CD4-positive, CD25-positive, alpha-beta regulatory T cell (primary cell): ENCODE measurements around the gene MVK. TPM values are rescaled to one million over a fixed set of nuclear protein-coding genes. Genes with fewer than 3 reads are reported as not detected.

Experiments used
- ATAC-seq, 2 donors: fragments of 150-1000 bp; cut with Tn5 transposase; one replicate each; pipeline ENCODE4 v1.10.0; 2021; ENCODE audit warnings: low read depth in 2 of 2, moderate number of reproducible peaks in 2 of 2, moderate library complexity in 1 of 2
- DNase-seq, 3 donors: peaks; one replicate each; pipeline versions ENCODE4 v3.0.0 to v3.0.0-alpha.2; 2012 to 2022; ENCODE audit warnings: mixed read lengths in 1 of 3
- H3K27ac ChIP-seq: one replicate; pipeline ENCODE4 v1.7.0; 2013; ENCODE audit warnings: mild to moderate bottlenecking, low read length; ENCODE audit not compliant: insufficient read depth, poor library complexity, severe bottlenecking
- H3K27me3 ChIP-seq: one replicate; pipeline ENCODE4 v1.7.0; 2013; ENCODE audit warnings: low read length; ENCODE audit not compliant: control insufficient read depth, insufficient read depth
- H3K36me3 ChIP-seq: one replicate; pipeline ENCODE4 v1.7.0; 2013; ENCODE audit warnings: mild to moderate bottlenecking, low read length, moderate library complexity; ENCODE audit not compliant: control insufficient read depth, insufficient read depth
- H3K4me1 ChIP-seq: 2 replicates; pipeline ENCODE4 v1.7.0; 2013; ENCODE audit warnings: mild to moderate bottlenecking, low read length; ENCODE audit not compliant: insufficient read depth, control insufficient read depth, poor library complexity, severe bottlenecking
- H3K4me3 ChIP-seq: one replicate; pipeline ENCODE4 v1.7.0; 2013; ENCODE audit warnings: low read depth, mild to moderate bottlenecking, low read length, moderate library complexity
- H3K9me3 ChIP-seq, 2 experiments: 1 replicate in 1 of 2; 2 replicates in 1 of 2; pipeline ENCODE4 v1.7.0; 2013; ENCODE audit warnings: low read length in 2 of 2, mild to moderate bottlenecking in 1 of 2, moderate library complexity in 1 of 2; ENCODE audit not compliant: control insufficient read depth in 2 of 2
- H3K27ac Mint-ChIP-seq, 3 donors: one replicate each; pipeline ENCODE4 v1.8.0; 2020 to 2022; ENCODE audit warnings: mild to moderate bottlenecking in 3 of 3, mixed read lengths in 3 of 3, moderate library complexity in 2 of 3
- H3K27me3 Mint-ChIP-seq: one replicate; pipeline ENCODE4 v1.8.0; 2022; ENCODE audit warnings: mild to moderate bottlenecking, mixed read lengths
- H3K36me3 Mint-ChIP-seq: one replicate; pipeline ENCODE4 v1.8.0; 2020; ENCODE audit warnings: mixed read lengths
- H3K4me1 Mint-ChIP-seq, 4 donors: one replicate each; pipeline ENCODE4 v1.8.0; 2020 to 2022; ENCODE audit warnings: mixed read lengths in 4 of 4, mild to moderate bottlenecking in 1 of 4
- H3K4me3 Mint-ChIP-seq, 4 donors: one replicate each; pipeline ENCODE4 v1.8.0; 2020 to 2022; ENCODE audit warnings: mild to moderate bottlenecking in 4 of 4, mixed read lengths in 4 of 4, moderate library complexity in 3 of 4
- H3K9me3 Mint-ChIP-seq, 7 donors: one replicate each; pipeline ENCODE4 v1.8.0; 2020 to 2022; ENCODE audit warnings: mixed read lengths in 7 of 7, mild to moderate bottlenecking in 3 of 7, moderate library complexity in 2 of 7
- polyA plus RNA-seq, 4 donors: library from polyadenylated mRNA; unstranded; fragments of 300-500 nt; fragmentation: Illumina TruSeq; gene quantifications; one replicate each; pipeline ENCODE4 v1.2.3, GENCODE V29; 2021
- total RNA-seq: library from RNA; stranded (reverse); gene quantifications from one replicate; pipeline ENCODE4 v1.2.3, GENCODE V29; 2022

Gene MVK
- total and polyA plus RNA-seq, 5 donors from 2014 or later, result 2.2 to 16.2 (median 3.8) TPM

- H3K36me3 ChIP-seq, result peaks cover 15% of the 10 kb centered on the region
Observed at GRCh38 chr12:109588461-109589239, 15.1 kb downstream of the MVK start.

DNA sequence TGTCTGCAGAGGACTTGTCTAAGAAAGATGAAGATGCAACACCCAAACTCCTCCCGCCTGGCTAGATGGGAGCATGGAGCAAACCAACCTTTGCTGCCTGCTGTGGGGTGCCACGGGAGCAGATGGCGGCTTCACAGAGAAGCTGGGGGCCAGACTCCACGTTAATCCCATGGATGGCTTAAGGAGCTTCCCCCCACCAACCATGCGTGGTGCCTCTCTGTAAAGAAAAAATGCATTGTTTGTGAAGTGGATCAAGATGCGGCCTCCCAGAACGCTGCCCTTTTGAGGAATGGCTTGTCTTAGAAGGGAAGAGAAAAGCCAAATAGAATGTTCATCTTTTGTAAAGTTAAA lies 15.6 kb downstream of the MVK start:
- Histone ChIP-seq H3K4me1 (no peaks in the 10 kb centered on the region), H3K27me3 (no peaks in the 10 kb centered on the region), H3K27ac (no peak overlapping the region), H3K9me3 (no peaks in the 10 kb centered on the region), H3K4me3 (no peak overlapping the region), H3K36me3 (peaks cover 13% of the 10 kb centered on the region)
- no peak overlapping the region for H3K4me3 Mint-ChIP-seq
- H3K9me3 Mint-ChIP-seq, result no peaks in the 10 kb centered on the region
- H3K27ac Mint-ChIP-seq, result no peak overlapping the region
- no peaks in the 10 kb centered on the region for H3K27me3 Mint-ChIP-seq
- H3K4me1 Mint-ChIP-seq, result peaks cover 0 to under 1% (median 0%) of the 10 kb centered on the region in 4 donors
- no peak for ATAC-seq
- H3K36me3 Mint-ChIP-seq, result peaks cover 11% of the 10 kb centered on the region
- DNase-seq, result no peak

More at GRCh38 chr12:109588461-109589239, 15.1 kb downstream of the MVK start:
- Mint-ChIP-seq H3K27ac (no peak overlapping the region), H3K27me3 (no peaks in the 10 kb centered on the region), H3K4me3 (no peak overlapping the region), H3K36me3 (peaks cover 12% of the 10 kb centered on the region), H3K9me3 (no peaks in the 10 kb centered on the region), H3K4me1 (no peaks in the 10 kb centered on the region)
- ATAC-seq (no peak), DNase-seq (no peak)
- no peak overlapping the region for H3K4me3 ChIP-seq
- H3K9me3 ChIP-seq, result no peaks in the 10 kb centered on the region
- no peaks in the 10 kb centered on the region for H3K27me3 ChIP-seq
- no peaks in the 10 kb centered on the region for H3K4me1 ChIP-seq
- no peak overlapping the region for H3K27ac ChIP-seq

DNA sequence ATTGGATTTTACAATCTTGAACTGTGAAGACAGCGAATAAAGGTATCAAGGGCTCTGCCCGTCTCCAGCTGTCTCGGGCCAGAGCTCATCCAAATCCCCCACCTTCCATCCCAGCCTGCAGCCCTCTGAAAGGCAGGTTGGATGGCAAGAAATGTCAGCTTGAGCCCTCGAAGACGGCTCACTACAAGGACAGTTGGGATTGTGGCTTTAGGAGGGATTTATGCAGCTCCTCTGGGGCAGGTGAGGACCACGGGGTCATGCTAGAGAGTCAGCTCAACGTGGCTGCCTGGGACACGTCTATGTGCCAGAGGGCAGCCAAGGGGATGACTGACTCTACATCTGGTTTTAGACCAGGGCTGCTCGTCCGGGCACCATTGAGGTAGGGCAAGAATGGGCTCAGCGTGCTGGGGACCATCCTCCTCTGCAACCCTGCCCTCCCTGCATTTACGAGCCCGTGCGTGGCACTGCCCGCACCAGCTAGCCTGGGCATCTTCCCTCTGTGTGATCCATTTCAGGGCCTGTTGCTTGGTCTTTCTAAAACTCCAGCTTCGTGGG lies 16.2 kb downstream of the MVK start:
- H3K27ac ChIP-seq, result no peak overlapping the region
- Mint-ChIP-seq H3K4me1 (peaks cover 0 to 6% (median 3%) of the 10 kb centered on the region in 4 donors), H3K4me3 (no peak overlapping the region), H3K27ac (no peak overlapping the region), H3K27me3 (no peaks in the 10 kb centered on the region), H3K9me3 (no peaks in the 10 kb centered on the region), H3K36me3 (peaks cover 11% of the 10 kb centered on the region)
- H3K4me1 ChIP-seq, result peaks cover under 1% of the 10 kb centered on the region
- no peaks in the 10 kb centered on the region for H3K27me3 ChIP-seq
- no peak for ATAC-seq
- H3K4me3 ChIP-seq, result no peak overlapping the region
- no peak for DNase-seq
- H3K9me3 ChIP-seq, result no peaks in the 10 kb centered on the region
- peaks cover 13% of the 10 kb centered on the region for H3K36me3 ChIP-seq

DNA sequence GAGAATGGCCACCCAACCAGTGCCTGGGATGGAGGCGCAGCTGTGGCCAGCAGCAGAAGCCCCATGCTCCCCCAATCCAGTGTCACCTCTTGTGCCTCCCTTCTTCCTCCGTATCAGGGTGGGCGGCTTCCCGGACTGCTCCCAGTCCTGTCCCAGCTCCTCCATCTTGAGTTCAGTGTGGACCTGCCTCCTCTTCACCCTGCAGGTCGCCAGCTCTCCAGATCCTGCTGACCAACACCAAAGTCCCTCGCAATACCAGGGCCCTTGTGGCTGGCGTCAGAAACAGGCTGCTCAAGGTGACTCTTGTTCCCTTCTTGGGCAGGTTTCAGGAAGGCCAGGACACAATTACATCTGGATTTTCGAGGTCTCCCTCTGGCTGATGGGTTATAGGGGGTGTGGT lies 17.0 kb downstream of the MVK start:
- Mint-ChIP-seq H3K4me3 (no peak overlapping the region), H3K36me3 (peaks cover 11% of the 10 kb centered on the region), H3K27me3 (no peaks in the 10 kb centered on the region), H3K4me1 (peaks cover 0 to 14% (median 6%) of the 10 kb centered on the region in 4 donors), H3K27ac (peak overlapping the region in 1 of 3 donors; percentile 63), H3K9me3 (no peaks in the 10 kb centered on the region)
- DNase-seq, result no peak
- Histone ChIP-seq H3K4me1 (peaks cover 6% of the 10 kb centered on the region), H3K9me3 (no peaks in the 10 kb centered on the region), H3K36me3 (peaks cover 13% of the 10 kb centered on the region), H3K4me3 (no peak overlapping the region), H3K27me3 (no peaks in the 10 kb centered on the region), H3K27ac (no peak overlapping the region)
- ATAC-seq, result no peak

DNA sequence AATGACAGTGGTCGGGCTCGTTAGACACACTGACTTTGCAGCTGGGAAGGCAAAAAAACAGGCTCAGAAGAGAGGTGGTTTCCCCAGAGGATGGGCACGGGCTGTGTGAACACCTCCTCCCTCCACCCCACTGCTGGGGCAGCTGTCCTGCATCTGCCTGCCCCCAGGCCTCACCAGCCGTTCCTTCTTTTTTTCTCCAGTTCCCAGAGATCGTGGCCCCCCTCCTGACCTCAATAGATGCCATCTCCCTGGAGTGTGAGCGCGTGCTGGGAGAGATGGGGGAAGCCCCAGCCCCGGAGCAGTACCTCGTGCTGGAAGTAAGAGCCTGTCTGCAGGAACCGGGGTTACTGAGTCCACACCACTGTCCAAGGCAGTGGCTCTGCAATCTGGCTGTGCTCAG lies 17.4 kb downstream of the MVK start:
- H3K4me3 ChIP-seq, result no peak overlapping the region
- Mint-ChIP-seq H3K36me3 (peaks cover 11% of the 10 kb centered on the region), H3K4me3 (no peak overlapping the region), H3K27me3 (no peaks in the 10 kb centered on the region), H3K27ac (no peak overlapping the region), H3K9me3 (no peaks in the 10 kb centered on the region), H3K4me1 (peaks cover 0 to 18% (median 8%) of the 10 kb centered on the region in 4 donors)
- no peak overlapping the region for H3K27ac ChIP-seq
- H3K4me1 ChIP-seq, result peaks cover 6% of the 10 kb centered on the region
- H3K9me3 ChIP-seq, result no peaks in the 10 kb centered on the region
- no peak for ATAC-seq
- no peak for DNase-seq
- H3K36me3 ChIP-seq, result peaks cover 13% of the 10 kb centered on the region
- H3K27me3 ChIP-seq, result no peaks in the 10 kb centered on the region

GRCh38 chr12:109592195-109592904 lies 18.8 kb downstream of the MVK start:
- H3K27me3 ChIP-seq, result no peaks in the 10 kb centered on the region
- Mint-ChIP-seq H3K9me3 (no peaks in the 10 kb centered on the region), H3K4me1 (peaks cover 0 to 23% (median 8%) of the 10 kb centered on the region in 4 donors), H3K4me3 (no peak overlapping the region), H3K27me3 (no peaks in the 10 kb centered on the region), H3K36me3 (peaks cover 11% of the 10 kb centered on the region), H3K27ac (no peak overlapping the region)
- DNase-seq (no peak), ATAC-seq (no peak)
- no peaks in the 10 kb centered on the region for H3K9me3 ChIP-seq
- H3K36me3 ChIP-seq, result peaks cover 4% of the 10 kb centered on the region
- H3K4me3 ChIP-seq, result no peak overlapping the region
- H3K27ac ChIP-seq, result no peak overlapping the region
- H3K4me1 ChIP-seq, result peaks cover 6% of the 10 kb centered on the region

DNA sequence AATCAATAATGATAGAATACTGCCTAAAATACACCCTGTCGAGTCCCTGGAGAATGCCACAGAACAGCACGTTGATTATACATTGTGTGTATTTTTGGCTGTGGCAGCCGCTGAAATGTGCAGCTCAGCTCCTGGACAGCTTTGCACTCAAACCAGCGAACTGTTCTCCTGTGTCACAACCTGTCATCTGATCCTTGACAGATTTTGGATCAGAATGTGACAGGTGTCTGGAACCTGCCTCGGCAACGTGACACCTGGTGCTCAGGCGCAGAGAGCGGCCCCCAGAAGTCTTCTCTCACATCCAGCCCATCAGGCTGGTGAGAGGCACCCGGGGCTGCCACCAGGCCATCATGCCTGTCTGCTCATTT lies 19.3 kb downstream of the MVK start:
- no peaks in the 10 kb centered on the region for H3K27me3 ChIP-seq

More for the DNA sequence above, 19.3 kb downstream of the MVK start:
- Histone ChIP-seq H3K27ac (no peak overlapping the region), H3K4me1 (peaks cover 11% of the 10 kb centered on the region), H3K4me3 (no peak overlapping the region), H3K9me3 (no peaks in the 10 kb centered on the region), H3K36me3 (peaks cover 2% of the 10 kb centered on the region)
- Mint-ChIP-seq H3K4me1 (peaks cover 0 to 27% (median 8%) of the 10 kb centered on the region in 4 donors), H3K27me3 (no peaks in the 10 kb centered on the region), H3K9me3 (no peaks in the 10 kb centered on the region), H3K27ac (no peak overlapping the region), H3K4me3 (no peak overlapping the region), H3K36me3 (peaks cover 11% of the 10 kb centered on the region)
- no peak for DNase-seq
- no peak for ATAC-seq
